ENCODE results near the gene SEC31A.
"Not testable (repeated sequence)": the region's sequence is repeated elsewhere in the genome, so short reads cannot be mapped to it uniquely, and the experiment has no call there.

The SEC31A gene, protein sequence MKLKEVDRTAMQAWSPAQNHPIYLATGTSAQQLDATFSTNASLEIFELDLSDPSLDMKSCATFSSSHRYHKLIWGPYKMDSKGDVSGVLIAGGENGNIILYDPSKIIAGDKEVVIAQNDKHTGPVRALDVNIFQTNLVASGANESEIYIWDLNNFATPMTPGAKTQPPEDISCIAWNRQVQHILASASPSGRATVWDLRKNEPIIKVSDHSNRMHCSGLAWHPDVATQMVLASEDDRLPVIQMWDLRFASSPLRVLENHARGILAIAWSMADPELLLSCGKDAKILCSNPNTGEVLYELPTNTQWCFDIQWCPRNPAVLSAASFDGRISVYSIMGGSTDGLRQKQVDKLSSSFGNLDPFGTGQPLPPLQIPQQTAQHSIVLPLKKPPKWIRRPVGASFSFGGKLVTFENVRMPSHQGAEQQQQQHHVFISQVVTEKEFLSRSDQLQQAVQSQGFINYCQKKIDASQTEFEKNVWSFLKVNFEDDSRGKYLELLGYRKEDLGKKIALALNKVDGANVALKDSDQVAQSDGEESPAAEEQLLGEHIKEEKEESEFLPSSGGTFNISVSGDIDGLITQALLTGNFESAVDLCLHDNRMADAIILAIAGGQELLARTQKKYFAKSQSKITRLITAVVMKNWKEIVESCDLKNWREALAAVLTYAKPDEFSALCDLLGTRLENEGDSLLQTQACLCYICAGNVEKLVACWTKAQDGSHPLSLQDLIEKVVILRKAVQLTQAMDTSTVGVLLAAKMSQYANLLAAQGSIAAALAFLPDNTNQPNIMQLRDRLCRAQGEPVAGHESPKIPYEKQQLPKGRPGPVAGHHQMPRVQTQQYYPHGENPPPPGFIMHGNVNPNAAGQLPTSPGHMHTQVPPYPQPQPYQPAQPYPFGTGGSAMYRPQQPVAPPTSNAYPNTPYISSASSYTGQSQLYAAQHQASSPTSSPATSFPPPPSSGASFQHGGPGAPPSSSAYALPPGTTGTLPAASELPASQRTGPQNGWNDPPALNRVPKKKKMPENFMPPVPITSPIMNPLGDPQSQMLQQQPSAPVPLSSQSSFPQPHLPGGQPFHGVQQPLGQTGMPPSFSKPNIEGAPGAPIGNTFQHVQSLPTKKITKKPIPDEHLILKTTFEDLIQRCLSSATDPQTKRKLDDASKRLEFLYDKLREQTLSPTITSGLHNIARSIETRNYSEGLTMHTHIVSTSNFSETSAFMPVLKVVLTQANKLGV

DNA sequence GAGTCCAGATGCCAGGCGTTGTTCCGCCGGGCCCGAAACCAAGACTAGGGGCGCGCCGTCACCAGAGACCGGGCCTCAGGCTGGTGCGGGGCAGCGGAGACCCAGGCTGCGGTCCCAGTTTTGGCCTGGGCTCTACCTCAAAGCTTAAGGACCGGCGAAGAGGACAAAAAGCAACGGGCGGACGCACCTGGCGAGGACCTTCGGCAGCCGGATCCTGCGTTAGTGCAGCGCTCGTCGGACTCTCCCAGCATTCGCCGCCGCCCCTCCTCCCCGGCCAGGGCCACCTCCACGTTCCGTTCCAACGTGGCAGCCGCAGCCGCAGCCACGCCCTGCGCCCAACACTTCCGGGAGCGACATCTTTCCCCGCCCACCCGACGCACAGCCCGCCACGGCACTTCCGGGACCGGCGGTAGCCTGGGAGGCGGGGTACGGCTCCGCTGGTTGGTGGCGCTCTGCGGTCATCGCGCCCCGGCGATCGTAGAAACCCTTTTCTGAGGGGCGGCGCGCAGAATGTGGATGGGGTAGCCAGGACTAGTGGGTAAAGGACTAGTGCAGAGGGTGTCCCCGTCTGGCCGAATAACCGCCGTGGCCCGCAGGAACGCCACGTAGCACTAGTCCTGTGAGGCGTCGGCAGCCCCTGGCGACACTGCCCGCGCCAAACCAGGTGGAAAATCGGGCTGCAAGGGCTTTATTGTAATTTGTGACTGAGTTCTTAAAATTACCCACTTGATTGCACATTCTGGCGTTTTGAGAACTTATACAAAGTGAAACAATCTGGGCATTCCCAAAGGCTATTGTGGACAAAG lies at the start of gene SEC31A:
TSS of gene SEC31A (minus strand) at position 253 of the 806 bp plus-strand sequence. CDS start 9,217 bp downstream, outside the sequence.
- peak; percentile 36 for DNase-seq

- DNase-seq = no peak
Measured at GRCh38 chr4:82939414-82939813, 48.5 kb upstream of the SEC31A start.

DNA sequence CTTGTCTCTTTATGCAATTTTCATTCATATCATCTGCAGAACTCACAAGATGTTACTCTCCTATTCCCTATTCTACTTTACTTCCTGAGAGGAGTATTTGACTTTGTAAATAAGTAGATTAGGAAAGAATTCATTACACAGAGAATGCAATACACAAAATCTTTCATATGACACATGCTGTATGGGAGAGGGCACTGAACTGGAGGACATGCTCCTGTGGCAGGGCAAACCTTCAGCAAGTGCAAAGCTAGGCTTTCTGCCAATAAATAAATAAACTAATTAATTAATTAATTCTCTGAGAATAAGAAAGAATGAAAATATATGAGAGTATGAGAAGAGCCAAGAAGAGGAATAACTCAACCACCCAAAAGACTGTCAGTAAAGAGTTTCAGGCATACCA lies 43.5 kb upstream of the SEC31A start:
- no peak for DNase-seq

GRCh38 chr4:82930848-82931755 lies 40.1 kb upstream of the SEC31A start:
- DNase-seq = no peak

DNA sequence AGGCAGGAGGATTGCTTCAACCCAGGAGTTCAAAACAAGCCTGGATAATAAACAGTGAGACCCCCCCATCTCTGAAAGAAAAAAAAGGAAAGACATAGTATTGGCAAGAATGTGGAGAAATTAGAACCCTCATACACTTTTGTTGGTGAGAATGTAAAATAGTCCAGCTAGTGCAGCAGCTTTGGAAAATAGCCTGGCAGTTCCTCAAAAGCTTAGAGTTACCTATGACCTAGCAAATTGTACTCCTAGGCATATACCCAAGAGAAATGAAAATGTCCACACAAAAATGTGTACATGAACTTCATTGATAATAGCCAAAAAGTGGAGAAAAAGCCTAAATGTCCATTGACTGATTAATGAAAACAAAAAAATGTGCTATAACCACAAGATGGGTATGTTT lies 30.8 kb upstream of the SEC31A start:
- no peak for DNase-seq

GRCh38 chr4:82919386-82919785 lies 28.4 kb upstream of the SEC31A start:
- DNase-seq = no peak

- DNase-seq = no peak
Measured at GRCh38 chr4:82918091-82918490, 27.1 kb upstream of the SEC31A start.

DNA sequence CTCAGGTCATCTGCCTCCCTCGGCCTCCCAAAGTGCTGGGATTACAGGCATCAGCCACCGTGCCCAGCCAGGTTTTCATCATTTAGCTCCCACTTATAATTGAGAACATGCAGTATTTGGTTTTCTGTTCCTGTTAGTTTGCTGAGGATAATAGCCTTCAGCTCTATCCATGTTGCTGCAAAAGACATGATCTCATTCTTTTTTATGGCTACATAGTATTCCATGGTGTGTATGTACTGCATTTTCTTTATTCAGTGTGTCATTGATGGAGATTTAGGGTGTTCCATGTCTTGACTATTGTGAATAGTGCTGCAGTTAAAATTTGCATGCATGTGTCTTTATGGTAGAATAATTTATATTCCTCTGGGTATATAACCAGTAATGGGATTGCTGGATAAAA lies 23.0 kb upstream of the SEC31A start:
- DNase-seq = not testable (repeated sequence)

GRCh38 chr4:82913305-82913704 lies 22.4 kb upstream of the SEC31A start:
- DNase-seq = no peak

DNA sequence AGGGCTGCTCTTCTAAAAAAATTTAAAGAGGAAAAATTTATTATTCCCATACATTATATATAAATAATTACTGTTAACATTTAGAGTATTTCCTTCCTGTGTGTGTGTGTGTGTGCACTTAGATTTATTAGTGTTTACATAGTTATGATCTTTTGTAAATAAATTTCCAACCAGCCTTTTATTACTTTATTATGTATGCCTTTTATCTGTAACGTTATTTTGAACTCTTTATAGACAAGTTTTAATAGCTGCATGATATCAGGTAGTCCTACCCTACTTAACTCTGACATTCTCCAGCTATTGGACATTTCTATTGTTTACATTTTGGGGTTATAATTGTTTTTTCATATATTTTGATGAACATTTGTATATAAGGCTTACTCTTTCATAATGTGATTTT lies 18.4 kb upstream of the SEC31A start:
- no peak for DNase-seq

DNA sequence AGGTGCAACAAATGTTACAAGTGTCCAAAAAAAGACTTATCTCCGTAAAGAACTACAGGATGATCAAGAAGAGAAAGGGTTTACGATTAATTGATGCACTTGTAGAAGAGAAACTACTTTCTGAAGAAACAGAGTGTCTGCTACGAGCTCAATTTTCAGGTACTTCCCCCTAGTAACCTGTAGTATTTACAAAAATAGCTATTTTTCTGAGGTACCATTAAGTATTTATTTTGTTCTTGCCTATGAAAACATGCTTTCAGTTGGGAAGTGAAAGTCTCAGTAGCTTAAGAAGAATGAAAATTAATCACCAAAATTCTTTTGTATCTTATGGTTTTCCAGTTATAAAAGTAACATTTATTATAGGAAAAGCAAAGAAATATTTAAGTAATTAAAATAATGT lies 15.5 kb upstream of the SEC31A start:
- DNase-seq = no peak

DNA sequence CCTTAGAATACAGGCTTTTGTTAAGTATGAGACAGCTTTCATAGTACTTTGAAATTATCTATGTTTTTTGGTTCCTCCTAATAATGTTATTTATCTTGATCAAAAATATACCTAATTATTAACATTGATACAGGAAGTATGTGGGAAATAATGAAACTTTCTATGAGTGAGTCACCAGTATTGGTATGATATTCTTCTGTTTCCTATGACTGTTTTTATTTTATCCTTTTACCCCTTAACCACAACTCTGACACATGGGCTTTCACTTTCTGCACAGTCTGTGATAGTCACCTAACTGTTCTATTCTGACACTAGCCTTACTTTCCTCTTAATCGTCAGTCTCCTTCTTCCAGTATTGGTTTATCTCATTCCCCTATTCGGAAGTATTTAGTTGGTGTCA lies 14.3 kb upstream of the SEC31A start:
- no peak for DNase-seq

DNA sequence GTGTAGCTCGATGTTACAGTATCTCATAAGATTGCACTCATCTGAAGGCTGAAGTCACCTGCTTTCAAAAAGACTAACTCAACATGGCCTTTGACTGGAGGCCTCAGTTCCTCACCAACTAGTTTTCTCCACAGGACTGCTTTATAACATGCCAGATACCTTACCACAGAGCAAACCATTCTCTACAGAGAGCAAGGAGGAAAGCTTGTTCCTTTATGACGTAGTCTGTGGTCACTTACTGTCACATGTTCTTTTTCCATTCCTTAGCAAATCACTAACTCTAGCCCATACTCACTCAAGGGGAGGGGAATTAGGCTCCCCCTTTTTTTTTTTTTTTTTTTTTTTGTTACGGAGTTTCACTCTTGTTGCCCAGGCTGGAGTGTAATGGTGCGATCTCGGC lies 12.8 kb upstream of the SEC31A start:
- no peak for DNase-seq

- no peak for DNase-seq
Measured at GRCh38 chr4:82901183-82901718, 10.3 kb upstream of the SEC31A start.

DNA sequence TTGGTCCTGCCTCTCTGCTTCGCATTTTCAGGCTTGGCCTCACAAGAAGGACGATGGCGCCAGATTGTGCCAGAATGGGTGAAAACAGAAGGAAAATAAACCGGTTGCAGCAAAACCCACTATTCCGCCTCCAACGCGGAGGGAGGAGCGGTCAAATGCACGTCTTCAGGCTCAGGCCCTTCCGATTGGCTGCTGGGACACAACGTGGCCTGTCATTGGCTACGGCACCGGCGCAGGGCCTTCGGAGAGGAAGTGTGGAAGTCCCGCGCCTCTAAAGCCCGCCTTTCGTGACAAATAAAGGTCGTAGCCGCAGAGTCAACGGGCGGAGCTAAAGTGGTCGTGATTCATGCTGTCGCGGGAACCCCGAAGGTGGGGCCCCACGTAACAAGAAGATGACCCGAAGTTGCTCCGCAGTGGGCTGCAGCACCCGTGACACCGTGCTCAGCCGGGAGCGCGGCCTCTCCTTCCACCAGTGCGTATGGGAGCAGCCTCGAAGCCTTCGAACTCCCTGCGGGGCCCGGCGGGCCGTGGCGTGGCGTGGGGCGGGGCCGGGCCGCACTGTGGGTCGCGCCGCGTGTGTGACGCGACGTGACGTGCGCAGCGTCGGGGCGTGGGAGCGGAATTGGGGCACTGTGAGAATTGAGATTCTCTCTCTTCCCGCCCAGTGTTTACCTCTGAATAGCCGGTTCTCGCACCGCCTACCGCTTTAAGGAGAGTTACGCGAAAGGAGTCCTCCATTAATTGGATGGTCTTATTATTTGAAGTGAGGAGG lies 9.6 kb upstream of the SEC31A start, which contains the start of gene THAP9:
TSS of gene THAP9 (plus strand) at position 325 of the 772 bp plus-strand sequence. CDS start at position 393, 68 bp downstream.
- peak; percentile 58 for DNase-seq

DNA sequence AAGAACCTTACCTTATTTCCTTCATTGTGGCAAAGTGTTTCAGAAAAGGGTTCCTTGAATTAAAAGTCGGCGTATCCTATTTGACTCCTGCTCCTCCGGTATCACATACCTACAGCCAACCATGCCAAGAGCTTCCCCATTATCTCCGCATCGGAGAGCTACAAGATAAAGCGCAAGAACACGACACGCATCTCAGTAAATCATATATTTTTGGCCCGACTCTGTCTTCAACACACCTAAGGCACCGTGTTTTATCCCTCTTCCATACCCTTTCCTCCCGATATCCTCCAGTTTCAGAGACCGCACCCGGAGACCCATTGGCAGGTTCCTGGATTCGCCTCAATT lies 9.1 kb upstream of the SEC31A start:
- DNase-seq = no peak

DNA sequence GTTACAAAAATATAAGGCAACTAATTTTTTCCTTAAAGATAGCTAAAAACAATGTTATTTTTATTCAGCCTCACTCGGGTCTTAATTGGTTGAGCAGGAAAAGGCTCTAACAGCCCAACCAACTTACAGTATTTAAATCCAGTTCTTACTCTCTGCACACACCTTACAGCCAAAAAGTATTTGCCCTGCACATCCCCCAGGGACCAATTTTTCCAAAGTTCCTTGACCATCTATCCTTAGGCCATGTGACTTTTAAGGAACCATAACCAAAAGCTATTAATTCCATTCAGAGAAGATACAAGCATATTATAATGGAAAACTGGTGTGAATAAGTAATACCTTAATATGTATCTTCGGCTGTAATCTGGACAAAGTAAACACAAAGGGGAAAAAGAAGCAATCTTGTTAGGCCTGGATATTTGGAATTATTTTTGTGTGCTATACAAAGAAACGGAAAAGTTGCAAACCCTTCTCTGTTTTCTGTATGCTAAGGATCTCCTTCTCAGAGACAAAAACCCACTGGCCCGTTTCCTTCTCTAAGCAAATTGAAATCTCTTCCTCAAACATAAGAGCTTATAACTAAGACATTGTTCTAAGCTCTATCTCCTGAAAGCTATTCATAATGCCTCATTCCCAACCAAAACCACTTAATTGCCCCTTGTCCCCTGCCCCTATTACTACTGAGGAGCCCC lies 8.6 kb upstream of the SEC31A start:
- no peak for DNase-seq

GRCh38 chr4:82898322-82899243 lies 7.6 kb upstream of the SEC31A start:
- no peak for DNase-seq
